Posterior cingulate gyrus (tissue), 11 donors: ENCODE measurements around the gene UNKL.
A peak's percentile ranks its signal among the peaks of the same experiment; 100 is the strongest.

Experiments
- DNase-seq, 10 donors: peaks; one replicate each; pipeline versions ENCODE4 v3.0.0 to v3.0.0-alpha.2; 2020 to 2021; ENCODE audit warnings: mixed read lengths in 3 of 10
- intact Hi-C: fragments of 100-400 bp; cut with DNase I; formaldehyde crosslinking; loops from one replicate; pipeline ENCODE4 v1.15.1; 2023

The UNKL gene

DNA sequence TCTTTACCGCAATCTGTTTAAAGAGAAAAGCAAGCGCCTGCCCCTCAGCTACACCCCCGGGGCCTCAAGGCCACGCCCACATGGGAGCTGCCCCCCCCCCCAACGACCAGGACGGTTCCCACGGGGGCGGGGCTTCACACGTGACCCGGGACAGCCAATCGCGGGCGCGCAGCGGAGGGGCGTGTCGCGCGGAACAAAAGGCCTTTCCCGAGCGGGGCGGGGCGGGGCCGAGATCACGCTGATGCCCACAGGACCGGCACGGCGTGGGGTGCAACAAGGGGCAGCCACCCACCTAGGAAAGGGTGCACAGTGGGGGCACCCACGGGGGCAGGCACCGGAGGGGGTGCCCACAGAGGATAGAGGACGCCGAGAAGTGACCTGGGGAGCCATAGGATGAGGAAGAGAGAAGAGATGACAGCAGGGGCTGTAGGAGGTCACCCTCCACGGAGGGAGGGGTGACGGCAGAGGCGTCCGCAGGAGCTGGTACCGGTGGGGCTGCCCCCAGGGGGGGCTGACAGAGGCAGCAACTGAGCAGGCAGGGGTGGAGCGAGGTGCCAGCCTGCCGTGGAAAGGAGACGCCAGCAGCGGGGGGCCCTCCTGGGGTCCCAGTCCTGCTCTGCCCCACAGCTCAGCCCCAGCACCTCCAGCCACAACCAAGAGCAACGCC is 6.2 kb downstream of the UNKL start:
- DNase-seq: peak; percentile 90 to 99 (median 97)
- intact Hi-C loops: loop anchor here (10.0 kb wide), 1 partner anchor 104 kb away; the partner anchor contains the start of gene UBE2I

DNA sequence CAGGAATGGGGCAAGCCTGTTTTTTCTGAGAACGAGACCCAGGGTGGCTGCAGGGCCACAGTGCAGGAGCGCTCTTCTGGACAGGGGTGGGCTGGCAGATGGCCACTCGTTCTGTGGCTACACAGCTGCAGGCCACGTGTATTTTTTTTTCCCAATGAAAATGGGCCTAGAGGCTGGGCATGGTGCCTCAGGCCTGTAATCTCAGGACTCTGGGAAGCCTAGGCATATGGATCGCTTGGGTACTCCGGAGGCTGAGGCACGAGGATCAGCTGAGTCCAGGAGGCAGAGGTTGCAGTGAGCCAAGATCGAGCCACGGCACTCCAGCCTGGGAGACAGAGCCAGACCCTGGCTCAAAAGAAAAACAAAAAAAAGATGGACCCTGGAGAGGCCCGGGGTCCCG is 6.8 kb downstream of the UNKL start:
- intact Hi-C loops: loop anchor here (10.0 kb wide), 1 partner anchor 103 kb away; the partner anchor contains the start of gene UBE2I
- DNase-seq: no peak

DNA sequence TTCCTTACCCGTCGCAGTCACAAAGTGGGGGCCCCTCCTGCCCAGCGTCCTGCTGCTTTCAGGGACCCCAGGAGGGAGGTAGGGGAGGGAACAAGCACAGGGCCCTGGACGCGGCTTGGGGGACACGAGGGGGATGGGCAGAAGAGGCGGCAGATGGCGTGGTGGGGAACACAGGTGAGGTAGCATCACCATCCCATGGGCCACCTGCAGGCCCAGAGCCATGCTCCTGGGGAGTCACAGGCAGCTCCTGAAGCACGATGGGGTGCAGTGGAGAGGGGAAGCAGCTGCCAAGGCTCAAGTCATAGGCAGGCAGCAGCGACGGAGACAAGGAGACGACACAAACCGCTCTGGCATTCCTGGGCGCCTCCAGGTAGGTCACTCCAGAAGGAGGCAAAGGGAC is 10.8 kb downstream of the UNKL start:
- intact Hi-C loops: loop anchor here (10.0 kb wide), 1 partner anchor 99 kb away; the partner anchor contains the start of gene UBE2I
- DNase-seq: no peak

DNA sequence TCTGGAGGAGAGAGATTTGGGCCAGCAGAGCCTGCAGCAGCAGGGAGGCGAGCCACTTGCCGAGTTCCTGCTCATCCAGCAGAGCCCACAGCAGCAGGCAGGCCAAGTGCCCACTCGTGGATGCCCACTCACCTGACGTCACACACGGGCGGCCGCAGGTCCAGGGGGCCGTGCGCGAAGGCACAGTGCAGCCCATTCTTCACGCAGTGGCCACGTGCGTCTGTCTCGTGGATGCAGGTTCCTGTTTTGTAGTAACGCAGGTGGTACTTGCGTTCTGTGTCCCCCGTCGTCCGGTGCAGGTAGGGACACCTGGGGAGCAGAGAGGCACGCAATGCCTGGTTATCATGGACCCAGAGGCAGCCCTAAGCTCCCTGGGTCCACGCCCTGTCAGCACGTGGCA is 11.5 kb downstream of the UNKL start:
- intact Hi-C loops: loop anchor here (10.0 kb wide), 1 partner anchor 98 kb away; the partner anchor contains the start of gene UBE2I
- no peak for DNase-seq

DNA sequence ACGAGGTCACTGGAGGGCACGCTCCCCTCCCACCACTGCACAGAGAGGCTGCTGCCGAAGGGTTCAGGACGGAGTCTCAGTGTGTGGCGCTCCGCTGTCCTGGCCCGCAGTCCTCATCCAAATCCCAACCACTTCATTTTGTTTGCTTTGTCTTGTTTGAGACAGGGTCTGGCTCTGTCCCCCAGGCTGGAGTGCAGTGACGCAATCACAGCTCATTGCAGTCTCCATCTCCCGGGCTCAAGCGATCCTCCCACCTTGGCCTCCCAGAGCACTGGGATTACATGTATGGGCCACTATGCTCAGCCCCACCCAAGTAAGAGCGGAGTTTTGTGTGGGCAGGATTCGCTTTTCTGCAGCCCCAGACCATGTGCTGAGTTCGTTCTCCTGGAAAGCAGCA is 12.7 kb downstream of the UNKL start:
- intact Hi-C loops: loop anchor here (10.0 kb wide), 1 partner anchor 97 kb away; the partner anchor contains the start of gene UBE2I
- no peak for DNase-seq

DNA sequence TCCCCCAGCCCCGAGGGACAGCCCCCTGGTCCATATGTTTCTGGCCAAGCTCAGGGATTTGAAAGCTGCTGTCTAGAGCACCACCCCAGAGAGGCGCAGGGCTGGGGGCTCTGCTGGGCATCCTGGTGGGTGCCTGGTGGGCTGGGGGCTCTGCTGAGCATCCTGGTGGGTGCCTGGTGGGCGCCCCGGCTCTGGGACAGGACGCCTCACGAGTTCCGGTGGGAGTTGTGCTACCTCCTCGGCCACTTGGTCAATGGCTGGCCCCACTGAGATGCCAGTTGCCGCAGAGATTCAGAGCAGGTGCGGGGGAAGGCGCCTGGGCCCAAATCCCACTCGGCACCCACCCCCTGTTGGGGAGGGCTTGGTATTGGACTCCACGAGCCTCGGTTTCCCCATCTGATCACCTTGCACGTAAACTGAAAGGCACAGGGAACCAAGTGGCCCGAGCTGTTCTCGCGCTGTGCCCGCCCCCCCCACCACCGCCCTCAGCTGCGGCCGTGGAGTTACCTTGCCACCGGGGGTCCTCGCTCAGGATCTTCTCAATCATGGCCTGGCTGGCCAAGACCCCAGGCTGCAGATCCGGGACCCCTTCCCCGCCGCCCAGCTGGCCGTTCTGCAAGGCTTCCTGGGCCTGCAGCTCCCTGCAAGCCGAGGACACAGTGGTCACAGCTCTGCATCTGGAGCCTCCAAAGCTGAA is 13.3 kb downstream of the UNKL start:
- intact Hi-C loops: loop anchor here (10.0 kb wide), 1 partner anchor 96 kb away; the partner anchor contains the start of gene UBE2I

DNA sequence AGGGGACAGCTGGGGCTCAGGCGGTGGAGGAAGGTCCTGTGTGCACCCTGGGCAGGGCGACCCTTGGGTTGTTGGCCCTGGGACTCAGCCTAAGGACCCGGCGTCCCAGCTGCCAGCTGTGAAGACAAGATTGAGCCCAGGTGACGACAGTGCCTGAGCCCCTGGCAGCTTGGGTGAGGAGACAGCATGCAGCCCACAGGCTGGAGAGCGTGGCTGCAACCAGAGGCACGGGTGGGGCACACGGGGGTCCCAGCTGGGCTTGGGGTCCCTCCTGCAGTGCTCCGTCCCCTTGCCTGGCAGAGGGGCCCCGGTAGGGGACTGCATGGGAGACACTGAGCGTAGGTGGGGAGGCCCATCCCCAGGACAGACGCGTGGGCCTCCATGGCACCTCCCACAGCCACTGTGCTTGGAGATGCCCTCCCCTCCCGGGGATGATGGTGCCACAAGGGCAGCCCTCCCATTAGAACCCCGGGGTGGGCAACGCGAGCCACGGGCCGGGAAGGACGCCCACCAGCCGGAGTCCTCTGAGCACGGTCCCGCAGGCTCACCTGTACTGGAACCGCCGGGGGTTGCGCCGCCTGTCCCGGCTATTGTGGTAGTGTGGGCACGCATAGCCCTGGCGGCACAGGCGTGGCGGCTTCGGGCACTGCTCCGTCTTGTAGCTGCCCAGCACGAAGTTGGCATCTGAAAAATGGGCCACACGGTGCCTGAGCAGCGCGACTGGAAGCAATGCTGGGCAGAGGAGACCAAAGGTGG is 15.5 kb downstream of the UNKL start:
- no peak for DNase-seq
- intact Hi-C loops: no loop called here

More for the DNA sequence above, 13.3 kb downstream of the UNKL start:
- DNase-seq: no peak

DNA sequence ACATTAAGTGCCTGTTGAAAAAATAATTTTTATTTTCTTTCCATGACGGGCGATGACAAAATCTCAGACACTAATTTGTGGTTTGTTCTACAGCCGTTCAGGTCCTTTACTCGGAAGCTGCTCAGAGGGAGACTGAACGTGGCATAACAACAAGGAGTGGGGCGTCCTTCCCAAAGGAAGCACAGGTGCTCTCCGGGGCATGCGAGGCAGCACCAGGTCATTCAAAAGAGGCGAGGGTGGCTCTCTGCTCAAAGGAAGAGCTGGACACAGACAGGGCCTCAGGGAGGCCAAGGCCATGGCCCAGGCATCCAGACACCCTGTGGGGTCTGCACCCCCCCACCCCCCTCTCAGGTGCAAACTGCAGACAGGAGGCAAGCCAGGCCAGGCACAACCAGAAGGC is 16.2 kb downstream of the UNKL start:
- intact Hi-C loops: no loop called here
- DNase-seq: no peak

DNA sequence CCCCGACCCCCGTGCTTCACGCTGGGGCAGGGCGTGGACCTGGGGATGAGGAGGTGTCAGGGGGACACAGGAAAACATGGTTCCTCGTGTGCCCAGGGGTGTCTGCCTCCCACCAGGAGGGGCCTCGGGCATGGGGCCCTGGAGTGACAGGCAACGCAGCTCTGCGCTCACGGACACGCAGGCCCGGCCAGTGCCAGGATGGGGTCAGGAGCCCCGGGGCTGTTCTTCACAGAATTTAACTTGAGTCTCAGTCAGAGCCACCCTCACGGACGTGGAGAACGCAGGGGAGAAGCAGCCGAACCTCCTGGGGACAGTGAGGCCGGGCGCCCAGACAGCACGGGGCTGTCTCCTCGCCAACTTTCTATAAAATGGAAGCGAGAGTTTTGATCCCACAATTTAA is 16.7 kb downstream of the UNKL start:
- intact Hi-C loops: no loop called here
- DNase-seq: no peak

DNA sequence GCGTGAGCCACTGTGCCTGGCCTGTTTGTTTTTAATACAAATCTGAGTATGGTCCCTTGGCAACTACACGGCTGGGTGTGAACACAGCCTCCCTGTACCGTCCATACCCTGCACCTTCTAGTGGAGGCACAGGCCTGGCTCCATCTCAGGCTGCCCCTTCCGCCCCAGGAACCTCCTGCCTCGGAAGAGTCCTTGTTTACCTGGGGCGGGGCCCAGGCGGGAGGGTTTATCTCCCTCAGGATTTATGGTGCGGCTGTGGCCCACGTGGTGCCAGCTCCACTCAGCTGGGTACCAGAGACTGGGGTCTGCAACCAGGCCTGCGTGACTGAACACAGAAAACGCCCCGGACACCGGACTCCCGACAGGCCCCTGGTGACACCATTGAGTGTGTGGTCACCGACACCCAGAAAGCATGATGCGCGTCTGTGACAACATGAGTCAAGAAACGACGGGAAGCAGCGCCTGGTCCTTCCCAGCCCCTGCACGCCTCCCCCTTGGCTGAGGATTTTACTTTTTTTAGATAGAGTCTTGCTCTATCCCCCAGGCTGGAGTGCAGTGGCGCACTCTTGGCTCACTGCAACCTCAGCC is 19.0 kb downstream of the UNKL start:
- intact Hi-C loops: no loop called here
- no peak for DNase-seq

DNA sequence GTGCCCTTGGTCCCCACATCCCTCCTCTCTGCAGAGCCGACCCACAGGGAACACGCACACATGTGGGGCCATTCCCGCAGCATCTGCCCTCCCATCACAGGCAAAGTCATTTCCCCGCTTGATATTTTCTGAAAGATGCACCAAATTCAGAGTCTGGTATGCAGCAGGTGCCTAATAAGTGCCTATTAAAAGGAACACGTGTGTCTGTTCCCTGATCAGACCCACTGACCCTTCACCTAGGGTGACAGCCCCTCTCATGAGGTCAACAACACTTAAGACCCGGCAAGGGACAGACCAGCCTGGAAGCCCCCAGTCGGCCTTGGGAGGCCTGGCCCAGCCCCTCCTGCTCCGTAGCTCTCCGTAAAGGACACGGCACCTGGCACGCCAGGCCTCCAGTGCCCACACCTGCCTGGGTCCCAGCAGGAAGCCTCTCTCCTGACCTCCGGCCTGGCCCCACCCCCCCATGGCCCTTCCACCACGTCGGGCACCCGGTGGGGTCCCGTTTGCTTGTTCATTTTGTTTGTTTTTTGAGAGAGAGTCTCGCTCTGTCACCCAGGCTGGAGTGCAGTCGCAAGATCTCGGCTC is 20.0 kb downstream of the UNKL start:
- no peak for DNase-seq
- intact Hi-C loops: no loop called here

DNA sequence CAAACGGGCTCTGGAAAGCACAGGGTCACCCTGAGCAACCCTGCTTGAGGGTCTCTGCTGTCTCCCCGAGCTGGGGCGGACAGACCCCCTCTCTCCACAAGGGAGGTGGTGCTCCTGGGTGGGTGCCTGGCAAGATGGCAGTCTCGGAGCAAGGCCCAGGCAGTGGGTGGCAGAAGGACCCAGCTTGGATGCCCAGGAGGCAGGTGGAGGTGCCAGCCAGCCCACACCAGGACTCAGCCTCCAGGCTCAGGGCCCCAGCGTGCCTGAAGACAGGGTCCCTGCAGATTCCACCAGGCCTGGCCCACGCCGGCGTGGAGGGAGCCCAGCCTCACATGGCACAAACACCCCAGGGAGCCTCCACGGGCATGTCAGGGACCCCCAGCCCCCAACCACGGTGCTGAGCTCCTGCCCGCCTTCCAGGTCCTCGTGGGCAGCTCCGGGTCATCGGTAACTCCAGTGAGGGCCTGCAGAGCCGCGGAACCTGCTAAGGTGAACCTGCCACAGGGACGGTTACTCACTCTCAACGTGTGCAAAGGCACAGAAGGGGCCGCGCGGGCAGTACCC is 20.8 kb downstream of the UNKL start:
- no peak for DNase-seq
- intact Hi-C loops: no loop called here

DNA sequence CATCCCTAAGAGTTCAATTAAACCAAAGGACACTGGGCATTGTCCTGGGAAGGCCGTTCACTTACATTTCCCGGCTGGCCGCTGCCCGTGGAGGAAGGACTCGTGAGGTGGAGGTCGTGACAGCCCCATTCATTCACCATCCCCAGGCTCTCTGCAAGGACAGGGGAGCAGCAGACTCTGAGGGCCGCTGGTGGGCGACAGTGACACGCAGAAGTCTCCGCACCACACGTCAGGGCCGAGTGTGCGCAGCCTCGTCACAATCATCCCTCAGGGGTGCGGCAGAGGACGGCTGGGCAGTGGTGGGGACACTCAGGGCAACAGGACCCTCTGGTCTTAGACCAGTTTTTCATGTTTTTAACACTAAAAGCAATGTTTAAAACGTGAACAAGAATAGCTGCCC is 21.7 kb downstream of the UNKL start:
- intact Hi-C loops: no loop called here
- no peak for DNase-seq

DNA sequence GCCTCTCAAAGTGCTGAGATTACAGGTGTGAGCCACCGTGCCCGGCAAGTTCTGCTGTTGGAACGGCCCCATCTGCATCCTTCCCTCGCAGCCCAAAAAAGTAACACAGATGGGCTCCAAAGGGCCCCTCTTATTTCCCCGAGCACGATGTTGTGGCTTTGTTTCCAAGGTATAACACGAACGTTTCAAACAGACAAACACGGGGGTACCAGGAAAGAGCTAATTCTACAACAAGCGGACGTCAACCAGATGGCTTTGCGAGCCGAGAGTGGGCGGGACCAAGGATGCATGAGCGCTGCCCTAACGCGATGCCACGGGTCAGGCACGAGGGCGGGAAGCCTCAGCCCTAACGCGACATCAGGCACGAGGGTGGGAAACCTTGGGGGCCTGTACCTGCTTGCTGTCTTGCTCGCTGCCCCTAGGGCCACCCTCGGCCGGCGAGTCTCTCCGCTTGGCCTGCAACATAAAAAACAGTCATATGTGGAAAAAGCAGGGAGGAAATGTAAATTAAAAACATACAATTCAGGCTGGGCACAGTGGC is 24.2 kb downstream of the UNKL start:
- intact Hi-C loops: no loop called here
- no peak for DNase-seq

DNA sequence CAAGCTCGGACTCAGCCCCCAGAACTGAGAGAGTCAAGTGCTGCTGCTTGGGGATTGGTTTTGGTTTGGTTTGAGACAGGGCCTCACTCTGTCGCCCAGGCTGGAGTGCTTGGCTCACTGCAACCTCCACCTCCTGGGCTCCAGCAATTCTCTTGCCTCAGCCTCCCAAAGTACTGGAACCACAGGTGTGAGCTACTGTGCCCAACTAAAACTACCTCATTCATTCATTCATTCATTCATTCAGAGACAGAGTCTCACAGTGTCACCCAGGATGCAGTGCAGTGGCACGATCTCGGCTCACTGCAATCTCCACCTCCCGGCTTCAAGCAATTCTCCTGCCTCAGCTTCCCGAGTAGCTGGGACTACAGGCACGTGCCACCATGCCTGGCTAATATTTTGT is 24.7 kb downstream of the UNKL start:
- intact Hi-C loops: no loop called here

DNA sequence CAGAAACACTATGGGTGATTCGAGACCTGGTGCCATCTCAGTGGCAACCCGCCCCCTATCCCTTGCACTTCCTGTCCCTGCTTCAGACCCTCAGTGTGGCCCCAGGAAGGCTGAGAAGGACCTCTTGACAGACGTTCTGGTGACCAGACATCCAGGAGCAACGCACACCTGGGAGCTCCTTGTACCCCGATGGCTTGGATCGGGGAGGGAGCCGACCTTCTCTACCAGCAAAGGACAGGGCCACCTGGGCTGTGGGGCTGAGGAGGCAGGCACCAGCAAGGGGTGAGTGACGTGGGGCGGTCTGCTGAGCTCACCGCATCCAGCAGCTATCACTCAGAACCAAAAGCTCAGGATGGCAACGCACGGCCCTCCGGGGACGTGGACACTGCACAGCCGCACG is 27.2 kb downstream of the UNKL start:
- DNase-seq: no peak
- intact Hi-C loops: no loop called here

More for the DNA sequence above, 24.7 kb downstream of the UNKL start:
- DNase-seq: no peak

DNA sequence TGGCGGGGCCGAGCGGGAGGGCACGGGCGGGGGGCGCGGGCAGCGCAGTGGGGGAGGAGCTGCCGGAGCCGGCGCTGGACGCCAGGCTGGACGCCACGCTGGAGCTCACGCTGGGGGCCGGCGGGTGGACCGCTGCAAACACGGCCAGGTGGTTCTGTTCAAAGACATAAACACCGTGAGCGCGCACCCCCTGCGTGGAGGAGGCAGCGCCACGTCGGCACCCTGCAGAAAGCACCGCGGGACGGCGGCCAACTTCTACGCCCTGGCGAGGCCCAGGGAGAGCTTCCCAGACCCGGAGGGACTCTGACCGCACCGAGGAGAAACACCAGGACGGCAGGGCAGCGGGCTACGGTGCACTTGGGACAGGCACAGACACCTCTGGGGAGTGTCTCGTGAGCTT is 29.3 kb downstream of the UNKL start:
- DNase-seq: peak in 2 of 10 donors; percentile 31 to 82
- intact Hi-C loops: no loop called here

DNA sequence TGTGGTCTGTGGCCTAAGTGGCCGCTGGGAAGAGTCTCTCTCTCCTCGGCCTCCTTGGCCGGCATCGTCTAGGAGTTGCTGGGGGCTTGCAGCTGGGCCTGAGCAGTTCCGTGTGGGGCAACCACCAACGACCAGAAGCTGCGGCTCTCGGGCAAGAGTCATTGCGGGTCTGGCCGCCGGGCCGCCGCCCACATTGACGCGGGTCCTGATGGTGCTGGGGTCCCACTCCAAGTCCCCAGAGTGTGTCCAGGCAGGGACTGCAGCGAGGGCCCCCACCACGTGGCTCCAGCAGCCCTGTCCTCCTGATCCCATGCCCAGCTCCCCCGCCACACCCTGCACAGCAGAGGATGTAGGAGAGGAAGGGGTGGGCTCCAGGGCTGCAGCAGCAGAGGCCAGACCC is 30.9 kb downstream of the UNKL start:
- intact Hi-C loops: no loop called here
- DNase-seq: no peak

DNA sequence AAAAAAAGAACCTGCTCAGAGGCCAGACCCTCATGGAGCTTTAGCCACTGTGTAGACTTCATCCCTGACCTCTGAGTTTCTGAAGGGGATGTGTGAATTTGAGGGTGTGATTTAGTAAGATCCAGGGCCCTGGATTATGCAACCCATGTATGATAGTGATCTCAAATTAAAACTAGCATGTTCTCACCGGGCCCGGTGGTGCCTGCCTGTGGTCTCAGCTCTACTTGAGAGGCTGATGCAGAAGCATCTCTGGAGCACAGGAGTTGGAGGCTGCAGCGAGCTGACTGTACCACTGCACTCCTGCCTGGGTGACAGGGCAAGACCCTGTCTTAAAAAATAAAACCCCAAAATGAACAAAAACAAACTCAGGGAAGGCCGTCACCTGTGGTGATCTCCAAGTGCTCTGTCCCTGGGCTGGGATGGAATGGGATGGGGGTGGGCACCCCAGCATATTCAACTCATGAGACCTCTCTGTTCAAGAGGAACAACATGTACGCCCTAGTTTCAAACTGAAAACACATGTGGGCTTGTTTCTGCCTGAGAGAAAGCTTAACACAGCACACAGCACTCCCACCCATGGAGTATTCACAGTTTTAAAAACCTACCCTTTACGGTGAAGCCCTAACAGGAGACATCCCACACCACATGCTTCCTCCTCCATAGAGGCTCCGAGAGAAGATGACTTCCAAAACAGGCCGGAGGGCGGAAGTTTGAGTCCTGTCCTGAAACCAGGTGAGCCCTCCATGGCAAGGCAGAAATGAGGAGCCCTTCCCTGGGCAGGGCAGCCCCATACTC is 32.7 kb downstream of the UNKL start:
- intact Hi-C loops: no loop called here

More for the DNA sequence above, 32.7 kb downstream of the UNKL start:
- DNase-seq: no peak
